ENCODE data around the gene DPCD.

DNA sequence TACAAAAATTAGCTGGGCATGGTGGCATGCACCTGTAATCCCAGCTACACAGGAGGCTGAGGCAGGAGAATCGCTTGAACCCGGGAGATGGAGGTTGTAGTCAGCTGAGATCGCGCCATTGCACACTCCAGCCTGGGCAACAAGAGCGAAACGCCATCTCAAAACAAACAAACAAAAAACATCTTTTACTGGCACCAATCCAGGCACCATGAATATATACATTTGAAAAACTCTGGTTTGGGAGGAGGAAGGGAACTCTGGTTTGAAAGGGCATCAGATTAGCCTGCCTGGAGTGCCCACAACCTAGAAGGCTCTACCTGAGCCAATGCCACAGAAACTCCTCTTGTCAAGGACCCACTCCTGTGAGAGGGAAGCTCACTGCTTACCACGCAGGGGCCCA lies 16.0 kb upstream of the DPCD start:
- TF ChIP-seq YY1 (IDR thresholded peaks at IDR 0.05; ENCODE audit: low read depth, low read length) (no peak), TAF1 (IDR thresholded peaks at IDR 0.05; ENCODE audit: low read depth, low read length) (no peak), POLR2A (IDR thresholded peaks at IDR 0.05; ENCODE audit: control extremely low read depth in 1 of 2, low read depth in 2 of 2, low read length in 2 of 2) (no peak)

All from H1 (cell line).